H1 (cell line): Measurements from ENCODE around the gene SCNN1B. TPM values are rescaled to one million over a fixed set of nuclear protein-coding genes. Genes with fewer than 3 reads are reported as not detected.

Experiments used
- HDAC2 ChIP-seq, 2 experiments: fragments of 300-600 bp in 1 of 2; sonication (generic) in 1 of 2; IDR thresholded peaks; 2 replicates each; pipeline ENCODE4 v1.6.1; 2011 to 2012; ENCODE audit warnings: low read depth in 2 of 2, low read length in 2 of 2, mild to moderate bottlenecking in 2 of 2, moderate library complexity in 2 of 2, borderline replicate concordance in 1 of 2, inconsistent platforms in 1 of 2
- HDAC6 ChIP-seq: IDR thresholded peaks from one replicate; pipeline ENCODE4 v1.7.1; 2012; ENCODE audit warnings: low read depth, mild to moderate bottlenecking, inconsistent platforms, low read length, moderate library complexity
- NANOG ChIP-seq: IDR thresholded peaks from 2 replicates; pipeline ENCODE4 v1.6.1; 2011; ENCODE audit warnings: low read length, low read depth, mild to moderate bottlenecking, inconsistent platforms; ENCODE audit not compliant: insufficient read depth, poor library complexity, severe bottlenecking
- RNF2 ChIP-seq: fragments of 200-900, 300-1000 bp; sonication (generic); IDR thresholded peaks from 2 replicates; pipeline ENCODE4 v1.7.1; 2016; ENCODE audit warnings: borderline replicate concordance, low read depth, mild to moderate bottlenecking, antibody characterized with exemption, low read length; ENCODE audit not compliant: poor library complexity, severe bottlenecking; ENCODE audit errors: missing control alignments
- RXRA ChIP-seq: IDR thresholded peaks from 2 replicates; pipeline ENCODE4 v1.6.1; 2011; ENCODE audit warnings: low read depth, mild to moderate bottlenecking, low read length, moderate library complexity; ENCODE audit not compliant: insufficient read depth
- SIX5 ChIP-seq: IDR thresholded peaks from 2 replicates; pipeline ENCODE4 v1.6.1; 2011; ENCODE audit warnings: mild to moderate bottlenecking, low read depth, low read length
- polyA plus RNA-seq, 7 experiments: library from polyadenylated mRNA; depleted of rRNA in 3 of 7; stranded (reverse) in 5 of 7; unstranded in 2 of 7; fragments of >200 nt in 5 of 7; fragments of 200-250 nt in 2 of 7; gene quantifications; 1 replicate in 5 of 7; 2 replicates in 1 of 7; 4 replicates in 1 of 7; pipeline versions ENCODE4 v1.2.1 to v1.2.3, GENCODE V29; 2011 to 2013; ENCODE audit warnings: missing spikeins in 2 of 7, mixed read lengths in 2 of 7
- total RNA-seq: library from RNA; stranded (reverse); fragmentation: NEBNext Ultra II Directional; extraction: Animal tissue kit (Norgen Biotek cat#: 25700); gene quantifications from 2 replicates; pipeline ENCODE4 v1.2.1, GENCODE V29; 2021
- TF ChIP-seq, protein P1 (sequence below): fragments of 300-600 bp; sonication (generic); IDR thresholded peaks from 2 replicates; pipeline ENCODE4 v1.7.1; 2012; ENCODE audit warnings: low read length, moderate library complexity, mild to moderate bottlenecking, inconsistent platforms; ENCODE audit not compliant: insufficient replicate concordance
- TF ChIP-seq, protein P2 (sequence below): IDR thresholded peaks from 2 replicates; pipeline ENCODE4 v1.6.1; 2012; ENCODE audit warnings: low read length, inconsistent platforms

Gene SCNN1B
- total and polyA plus RNA-seq, 2 of the 8 experiments (the other 6 are each of a cell fraction or from before 2014, with no cell fraction given), result 0.20 to 0.95 TPM

DNA sequence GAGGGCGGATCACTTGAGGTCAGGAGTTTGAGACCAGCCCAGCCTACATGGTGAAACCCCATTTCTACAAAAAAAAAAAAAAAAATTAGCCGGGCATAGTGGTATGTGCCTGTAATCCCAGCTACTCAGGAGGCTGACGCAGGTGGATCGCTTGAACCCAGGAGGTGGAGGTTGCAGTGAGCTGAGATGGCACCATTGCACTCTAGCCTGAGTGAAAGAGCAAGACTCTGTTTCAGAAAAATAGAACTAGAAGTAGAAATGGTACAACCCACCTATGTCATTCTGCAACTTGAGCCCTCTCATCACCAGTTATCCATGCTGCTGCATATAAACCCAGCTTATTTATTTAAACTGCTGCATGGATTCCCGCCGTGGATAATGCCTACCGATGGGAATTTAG lies 1.6 kb downstream of the SCNN1B start (continued):
- TF ChIP-seq, protein P1, sequence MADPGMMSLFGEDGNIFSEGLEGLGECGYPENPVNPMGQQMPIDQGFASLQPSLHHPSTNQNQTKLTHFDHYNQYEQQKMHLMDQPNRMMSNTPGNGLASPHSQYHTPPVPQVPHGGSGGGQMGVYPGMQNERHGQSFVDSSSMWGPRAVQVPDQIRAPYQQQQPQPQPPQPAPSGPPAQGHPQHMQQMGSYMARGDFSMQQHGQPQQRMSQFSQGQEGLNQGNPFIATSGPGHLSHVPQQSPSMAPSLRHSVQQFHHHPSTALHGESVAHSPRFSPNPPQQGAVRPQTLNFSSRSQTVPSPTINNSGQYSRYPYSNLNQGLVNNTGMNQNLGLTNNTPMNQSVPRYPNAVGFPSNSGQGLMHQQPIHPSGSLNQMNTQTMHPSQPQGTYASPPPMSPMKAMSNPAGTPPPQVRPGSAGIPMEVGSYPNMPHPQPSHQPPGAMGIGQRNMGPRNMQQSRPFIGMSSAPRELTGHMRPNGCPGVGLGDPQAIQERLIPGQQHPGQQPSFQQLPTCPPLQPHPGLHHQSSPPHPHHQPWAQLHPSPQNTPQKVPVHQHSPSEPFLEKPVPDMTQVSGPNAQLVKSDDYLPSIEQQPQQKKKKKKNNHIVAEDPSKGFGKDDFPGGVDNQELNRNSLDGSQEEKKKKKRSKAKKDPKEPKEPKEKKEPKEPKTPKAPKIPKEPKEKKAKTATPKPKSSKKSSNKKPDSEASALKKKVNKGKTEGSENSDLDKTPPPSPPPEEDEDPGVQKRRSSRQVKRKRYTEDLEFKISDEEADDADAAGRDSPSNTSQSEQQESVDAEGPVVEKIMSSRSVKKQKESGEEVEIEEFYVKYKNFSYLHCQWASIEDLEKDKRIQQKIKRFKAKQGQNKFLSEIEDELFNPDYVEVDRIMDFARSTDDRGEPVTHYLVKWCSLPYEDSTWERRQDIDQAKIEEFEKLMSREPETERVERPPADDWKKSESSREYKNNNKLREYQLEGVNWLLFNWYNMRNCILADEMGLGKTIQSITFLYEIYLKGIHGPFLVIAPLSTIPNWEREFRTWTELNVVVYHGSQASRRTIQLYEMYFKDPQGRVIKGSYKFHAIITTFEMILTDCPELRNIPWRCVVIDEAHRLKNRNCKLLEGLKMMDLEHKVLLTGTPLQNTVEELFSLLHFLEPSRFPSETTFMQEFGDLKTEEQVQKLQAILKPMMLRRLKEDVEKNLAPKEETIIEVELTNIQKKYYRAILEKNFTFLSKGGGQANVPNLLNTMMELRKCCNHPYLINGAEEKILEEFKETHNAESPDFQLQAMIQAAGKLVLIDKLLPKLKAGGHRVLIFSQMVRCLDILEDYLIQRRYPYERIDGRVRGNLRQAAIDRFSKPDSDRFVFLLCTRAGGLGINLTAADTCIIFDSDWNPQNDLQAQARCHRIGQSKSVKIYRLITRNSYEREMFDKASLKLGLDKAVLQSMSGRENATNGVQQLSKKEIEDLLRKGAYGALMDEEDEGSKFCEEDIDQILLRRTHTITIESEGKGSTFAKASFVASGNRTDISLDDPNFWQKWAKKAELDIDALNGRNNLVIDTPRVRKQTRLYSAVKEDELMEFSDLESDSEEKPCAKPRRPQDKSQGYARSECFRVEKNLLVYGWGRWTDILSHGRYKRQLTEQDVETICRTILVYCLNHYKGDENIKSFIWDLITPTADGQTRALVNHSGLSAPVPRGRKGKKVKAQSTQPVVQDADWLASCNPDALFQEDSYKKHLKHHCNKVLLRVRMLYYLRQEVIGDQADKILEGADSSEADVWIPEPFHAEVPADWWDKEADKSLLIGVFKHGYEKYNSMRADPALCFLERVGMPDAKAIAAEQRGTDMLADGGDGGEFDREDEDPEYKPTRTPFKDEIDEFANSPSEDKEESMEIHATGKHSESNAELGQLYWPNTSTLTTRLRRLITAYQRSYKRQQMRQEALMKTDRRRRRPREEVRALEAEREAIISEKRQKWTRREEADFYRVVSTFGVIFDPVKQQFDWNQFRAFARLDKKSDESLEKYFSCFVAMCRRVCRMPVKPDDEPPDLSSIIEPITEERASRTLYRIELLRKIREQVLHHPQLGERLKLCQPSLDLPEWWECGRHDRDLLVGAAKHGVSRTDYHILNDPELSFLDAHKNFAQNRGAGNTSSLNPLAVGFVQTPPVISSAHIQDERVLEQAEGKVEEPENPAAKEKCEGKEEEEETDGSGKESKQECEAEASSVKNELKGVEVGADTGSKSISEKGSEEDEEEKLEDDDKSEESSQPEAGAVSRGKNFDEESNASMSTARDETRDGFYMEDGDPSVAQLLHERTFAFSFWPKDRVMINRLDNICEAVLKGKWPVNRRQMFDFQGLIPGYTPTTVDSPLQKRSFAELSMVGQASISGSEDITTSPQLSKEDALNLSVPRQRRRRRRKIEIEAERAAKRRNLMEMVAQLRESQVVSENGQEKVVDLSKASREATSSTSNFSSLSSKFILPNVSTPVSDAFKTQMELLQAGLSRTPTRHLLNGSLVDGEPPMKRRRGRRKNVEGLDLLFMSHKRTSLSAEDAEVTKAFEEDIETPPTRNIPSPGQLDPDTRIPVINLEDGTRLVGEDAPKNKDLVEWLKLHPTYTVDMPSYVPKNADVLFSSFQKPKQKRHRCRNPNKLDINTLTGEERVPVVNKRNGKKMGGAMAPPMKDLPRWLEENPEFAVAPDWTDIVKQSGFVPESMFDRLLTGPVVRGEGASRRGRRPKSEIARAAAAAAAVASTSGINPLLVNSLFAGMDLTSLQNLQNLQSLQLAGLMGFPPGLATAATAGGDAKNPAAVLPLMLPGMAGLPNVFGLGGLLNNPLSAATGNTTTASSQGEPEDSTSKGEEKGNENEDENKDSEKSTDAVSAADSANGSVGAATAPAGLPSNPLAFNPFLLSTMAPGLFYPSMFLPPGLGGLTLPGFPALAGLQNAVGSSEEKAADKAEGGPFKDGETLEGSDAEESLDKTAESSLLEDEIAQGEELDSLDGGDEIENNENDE, result no peak
- TF ChIP-seq, protein P2, sequence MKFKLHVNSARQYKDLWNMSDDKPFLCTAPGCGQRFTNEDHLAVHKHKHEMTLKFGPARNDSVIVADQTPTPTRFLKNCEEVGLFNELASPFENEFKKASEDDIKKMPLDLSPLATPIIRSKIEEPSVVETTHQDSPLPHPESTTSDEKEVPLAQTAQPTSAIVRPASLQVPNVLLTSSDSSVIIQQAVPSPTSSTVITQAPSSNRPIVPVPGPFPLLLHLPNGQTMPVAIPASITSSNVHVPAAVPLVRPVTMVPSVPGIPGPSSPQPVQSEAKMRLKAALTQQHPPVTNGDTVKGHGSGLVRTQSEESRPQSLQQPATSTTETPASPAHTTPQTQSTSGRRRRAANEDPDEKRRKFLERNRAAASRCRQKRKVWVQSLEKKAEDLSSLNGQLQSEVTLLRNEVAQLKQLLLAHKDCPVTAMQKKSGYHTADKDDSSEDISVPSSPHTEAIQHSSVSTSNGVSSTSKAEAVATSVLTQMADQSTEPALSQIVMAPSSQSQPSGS, result no peak
- TF ChIP-seq RXRA (no peak), HDAC6 (no peak), HDAC2 (IDR thresholded peaks at IDR 0.05; ENCODE audit: borderline replicate concordance in 1 of 2, low read depth in 2 of 2, low read length in 2 of 2) (no peak), NANOG (no peak), SIX5 (no peak), RNF2 (no peak)
